HG03442 (cell line): ENCODE measurements around the gene LZTS3.
"Not testable (repeated sequence)": the region's sequence is repeated elsewhere in the genome, so short reads cannot be mapped to it uniquely, and the experiment has no call there.

Source experiments
- ATAC-seq: cut with Tn5 transposase; IDR thresholded peaks from one replicate; pipeline ENCODE4 v1.9.1; 2021; ENCODE audit warnings: mild to moderate bottlenecking, moderate library complexity; ENCODE audit not compliant: unreplicated experiment

The LZTS3 gene

GRCh38 chr20:3192226-3193015 is 19.1 kb upstream of the LZTS3 start:
- ATAC-seq, result no peak

- no peak for ATAC-seq
Observed at GRCh38 chr20:3190681-3191111, 17.3 kb upstream of the LZTS3 start.

DNA sequence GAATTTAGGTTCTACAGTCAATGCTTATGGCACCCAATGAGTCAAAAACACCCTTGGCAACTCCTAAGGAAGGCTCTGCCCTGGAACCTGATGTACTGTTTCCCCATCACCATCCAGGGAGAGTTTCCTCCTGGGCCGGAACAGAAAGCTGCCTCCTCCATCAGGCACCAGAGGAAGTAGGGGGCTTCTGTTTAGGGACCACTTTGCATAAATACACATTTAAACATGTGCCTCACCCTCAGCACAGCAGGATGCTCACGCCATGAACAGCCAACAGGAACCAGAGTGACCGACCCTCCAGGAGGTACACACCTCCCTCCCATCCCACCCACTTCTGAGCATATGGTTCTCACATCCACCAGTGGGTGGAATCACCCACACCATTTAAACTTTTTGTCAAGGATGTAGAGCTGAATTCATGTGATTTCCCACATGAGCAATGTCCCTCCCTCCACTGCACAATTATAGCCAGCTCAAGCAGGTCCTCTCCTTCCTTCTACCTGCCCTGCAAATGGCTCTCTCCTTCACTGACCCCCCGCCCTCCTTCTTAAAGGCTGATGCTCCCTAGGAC is 16.3 kb upstream of the LZTS3 start:
- ATAC-seq, result no peak

- no peak for ATAC-seq
Observed at GRCh38 chr20:3188823-3189413, 15.6 kb upstream of the LZTS3 start.

DNA sequence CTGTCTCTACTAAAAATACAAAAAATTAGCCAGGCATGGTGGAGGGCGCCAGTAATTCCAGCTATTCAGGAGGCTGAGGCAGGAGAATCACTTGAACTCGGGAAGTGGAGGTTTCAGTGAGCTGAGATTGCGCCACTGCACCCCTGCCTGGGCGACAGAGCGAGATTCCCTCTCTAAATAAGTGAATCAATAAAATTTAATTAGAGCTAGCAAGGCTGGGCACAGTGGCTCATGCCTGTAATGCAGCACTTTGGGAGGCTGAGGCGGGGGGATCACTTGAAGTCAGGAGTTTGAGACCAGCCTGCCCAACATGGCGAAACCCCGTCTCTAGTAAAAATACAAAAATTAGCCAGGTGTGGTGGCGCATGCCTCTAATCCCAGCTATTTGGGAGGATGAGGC is 14.5 kb upstream of the LZTS3 start:
- ATAC-seq, result not testable (repeated sequence)

DNA sequence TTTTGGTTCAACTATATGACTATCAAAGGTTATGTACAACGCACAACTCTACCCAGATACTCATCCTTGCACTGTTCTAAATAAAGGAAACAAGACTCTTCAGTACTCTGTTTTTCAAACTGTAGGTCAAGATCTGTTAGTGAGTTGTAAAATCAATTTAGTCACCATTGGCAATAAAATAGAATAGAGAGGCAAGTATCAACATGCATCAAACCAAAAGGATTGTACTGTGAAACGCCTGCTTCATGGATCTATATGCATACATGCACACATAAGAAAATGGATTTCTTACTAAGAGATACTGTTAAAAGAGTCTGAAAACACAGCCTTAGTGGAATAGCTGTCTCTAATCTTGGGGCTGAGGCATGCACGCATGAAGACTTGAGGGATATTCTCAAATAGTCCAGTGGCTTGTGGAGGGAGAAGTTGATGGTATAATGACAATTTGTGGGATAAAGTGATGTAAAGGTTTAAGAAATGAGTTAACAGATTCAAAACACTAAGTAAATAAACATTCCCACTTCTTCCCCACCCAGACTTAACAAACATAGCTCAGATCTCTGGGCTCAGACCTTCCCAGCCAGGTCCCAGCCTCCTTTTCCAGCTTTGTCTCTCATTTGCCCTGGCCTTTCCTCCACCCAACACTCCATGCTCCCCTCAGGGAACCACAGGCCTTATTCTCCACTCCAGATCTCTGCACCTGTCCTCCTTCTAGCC is 10.7 kb upstream of the LZTS3 start:
- ATAC-seq, result no peak

DNA sequence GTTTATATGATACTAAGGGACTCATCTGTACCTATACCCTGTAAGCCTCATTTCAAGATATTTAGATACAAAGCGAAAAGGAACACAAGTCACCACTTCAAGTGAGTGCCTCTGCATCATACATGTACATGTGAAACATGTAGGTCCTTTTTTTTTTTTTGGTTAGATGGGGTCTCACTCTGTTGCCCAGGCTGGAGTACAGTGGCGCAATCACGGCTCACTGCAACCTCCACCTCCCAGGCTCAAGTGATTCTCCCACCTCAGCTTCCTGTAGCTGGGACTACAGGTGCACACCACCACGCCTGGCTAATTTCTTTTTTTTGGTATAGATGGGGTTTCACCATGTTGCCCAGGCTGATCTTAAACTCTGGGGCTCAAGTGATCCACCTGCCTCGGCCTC is 9.1 kb upstream of the LZTS3 start:
- not testable (repeated sequence) for ATAC-seq

DNA sequence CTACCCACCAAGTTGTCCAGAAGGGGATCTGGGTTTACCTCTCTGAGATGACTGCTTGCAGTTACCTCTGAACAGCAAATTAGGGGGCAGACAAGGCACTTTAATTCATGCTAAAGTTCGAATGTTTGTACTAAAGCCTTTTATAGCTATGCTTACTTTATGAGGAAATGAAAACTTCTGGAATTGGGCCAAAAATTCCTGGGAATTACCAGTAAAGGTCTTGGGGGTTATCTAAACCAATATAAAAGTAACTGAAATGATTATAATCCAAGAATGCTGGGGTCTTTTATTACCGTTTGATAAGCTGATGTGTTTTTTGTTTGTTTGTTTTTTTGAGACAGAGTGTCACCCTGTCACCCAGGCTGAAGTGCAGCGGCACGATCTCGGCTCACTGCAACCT is 7.9 kb upstream of the LZTS3 start:
- no peak for ATAC-seq

DNA sequence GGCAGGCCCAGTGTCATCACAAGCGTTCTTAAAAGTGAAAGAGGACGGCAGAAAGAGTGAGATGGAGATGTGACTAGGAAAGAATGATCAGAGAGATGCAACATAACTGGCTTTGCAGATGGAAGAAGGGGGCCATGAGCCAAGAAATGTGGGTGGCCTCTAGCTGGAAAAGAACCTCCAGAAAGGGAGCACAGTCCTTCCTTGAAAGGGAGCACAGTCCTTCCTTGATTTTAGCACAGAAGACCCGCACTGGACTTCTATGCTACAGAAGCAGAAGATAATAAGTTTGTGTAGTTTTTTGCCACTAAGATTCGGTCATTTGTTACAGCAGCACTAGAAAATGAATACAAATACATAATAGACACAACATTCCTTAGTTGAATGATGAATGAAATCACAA is 7.0 kb upstream of the LZTS3 start:
- ATAC-seq, result no peak

DNA sequence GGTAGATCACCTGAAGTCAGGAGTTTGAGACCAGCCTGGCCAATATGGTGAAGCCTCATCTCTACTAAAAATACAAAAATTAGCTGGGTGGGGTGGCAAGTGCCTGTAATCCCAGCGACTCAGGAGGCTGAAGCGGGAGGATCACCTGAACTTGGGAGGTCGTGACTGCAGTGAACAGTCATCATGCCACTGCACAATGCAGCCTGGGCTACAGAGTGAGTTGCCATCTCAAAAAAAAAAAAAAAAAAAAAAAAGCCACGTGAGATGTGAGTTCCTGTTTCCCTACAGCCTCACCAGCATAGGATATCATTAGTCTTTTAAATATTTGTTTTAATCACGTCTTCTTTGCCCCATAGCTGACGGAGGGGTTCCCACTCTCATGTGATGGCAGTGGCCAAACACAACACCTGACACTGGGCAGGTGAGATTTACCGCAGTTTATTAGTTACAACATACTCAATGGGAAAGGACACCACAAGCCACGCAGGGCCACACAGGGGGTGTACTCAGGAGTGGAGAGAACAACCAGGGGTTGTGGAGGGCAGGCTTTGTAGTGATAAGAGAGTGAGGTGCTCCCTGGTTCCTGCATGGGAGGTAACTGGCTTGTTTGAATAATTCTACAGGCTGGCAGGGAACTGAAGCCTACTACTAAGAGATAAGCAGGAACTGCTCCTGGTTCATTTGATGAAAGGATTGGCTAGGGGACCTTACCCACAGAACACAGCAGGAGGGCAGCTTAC is 4.6 kb upstream of the LZTS3 start:
- ATAC-seq, result no peak

DNA sequence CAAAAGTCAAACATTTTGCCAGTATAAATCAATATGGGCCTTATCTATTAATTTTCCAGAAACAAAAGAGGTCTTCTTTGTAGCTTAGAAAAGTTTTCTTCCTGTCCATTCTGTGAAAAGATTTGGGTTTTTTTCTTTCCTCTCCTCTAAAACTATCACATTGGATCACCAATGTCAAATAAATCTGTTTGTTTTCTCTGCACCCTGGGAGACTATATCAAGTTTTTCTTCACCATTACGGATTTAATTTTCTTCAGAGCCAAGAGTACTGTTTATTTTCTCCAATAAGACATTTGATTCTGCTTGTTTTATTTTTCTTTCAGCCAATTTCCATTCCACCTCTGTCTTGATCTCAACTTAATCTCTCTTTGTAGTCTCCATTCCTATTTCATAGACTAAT is 1.9 kb upstream of the LZTS3 start:
- no peak for ATAC-seq

- no peak for ATAC-seq
Observed at GRCh38 chr20:3174442-3175261, 1.3 kb upstream of the LZTS3 start.

DNA sequence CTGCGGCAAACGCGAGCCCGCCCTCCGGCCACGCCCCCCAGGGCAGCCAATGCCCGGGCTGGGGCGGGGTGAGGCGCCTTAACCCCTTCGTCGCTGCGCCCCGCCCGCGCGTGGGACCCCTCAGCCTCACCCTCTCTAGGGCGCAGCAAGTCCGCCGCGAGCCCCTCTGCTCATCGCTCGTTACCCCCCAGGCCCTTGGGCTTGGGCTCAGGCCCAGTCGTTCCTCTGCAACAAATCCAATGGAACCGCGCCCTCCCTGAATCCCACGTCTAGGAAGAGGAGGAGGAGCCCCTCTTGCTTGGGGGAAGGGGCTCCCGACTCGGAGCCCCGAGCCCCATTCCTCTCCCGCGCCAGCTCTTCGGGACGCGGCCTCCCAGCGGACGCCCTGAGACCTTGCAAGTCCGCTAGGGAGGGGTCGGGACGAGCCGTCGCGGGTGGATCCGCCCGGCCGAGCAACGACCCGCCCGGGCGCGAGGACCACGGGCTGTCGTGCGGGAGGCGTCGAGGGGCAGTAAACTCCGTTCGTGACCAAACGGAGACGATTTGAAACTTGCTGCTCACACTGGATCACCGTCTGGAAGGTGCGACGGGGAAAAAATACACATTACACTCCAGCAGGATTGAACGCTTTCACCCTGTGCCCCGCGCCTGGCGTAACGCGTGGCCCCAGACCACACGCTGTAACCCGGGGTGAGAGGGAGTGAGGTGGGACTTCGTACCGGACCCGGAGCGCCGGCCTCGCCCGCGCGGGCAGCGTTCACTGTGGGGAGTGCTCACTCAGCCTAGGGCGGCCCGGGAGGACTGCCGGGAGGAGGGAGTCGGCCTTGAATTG is 477 bp upstream of the LZTS3 start:
- ATAC-seq, result peak; percentile 23

DNA sequence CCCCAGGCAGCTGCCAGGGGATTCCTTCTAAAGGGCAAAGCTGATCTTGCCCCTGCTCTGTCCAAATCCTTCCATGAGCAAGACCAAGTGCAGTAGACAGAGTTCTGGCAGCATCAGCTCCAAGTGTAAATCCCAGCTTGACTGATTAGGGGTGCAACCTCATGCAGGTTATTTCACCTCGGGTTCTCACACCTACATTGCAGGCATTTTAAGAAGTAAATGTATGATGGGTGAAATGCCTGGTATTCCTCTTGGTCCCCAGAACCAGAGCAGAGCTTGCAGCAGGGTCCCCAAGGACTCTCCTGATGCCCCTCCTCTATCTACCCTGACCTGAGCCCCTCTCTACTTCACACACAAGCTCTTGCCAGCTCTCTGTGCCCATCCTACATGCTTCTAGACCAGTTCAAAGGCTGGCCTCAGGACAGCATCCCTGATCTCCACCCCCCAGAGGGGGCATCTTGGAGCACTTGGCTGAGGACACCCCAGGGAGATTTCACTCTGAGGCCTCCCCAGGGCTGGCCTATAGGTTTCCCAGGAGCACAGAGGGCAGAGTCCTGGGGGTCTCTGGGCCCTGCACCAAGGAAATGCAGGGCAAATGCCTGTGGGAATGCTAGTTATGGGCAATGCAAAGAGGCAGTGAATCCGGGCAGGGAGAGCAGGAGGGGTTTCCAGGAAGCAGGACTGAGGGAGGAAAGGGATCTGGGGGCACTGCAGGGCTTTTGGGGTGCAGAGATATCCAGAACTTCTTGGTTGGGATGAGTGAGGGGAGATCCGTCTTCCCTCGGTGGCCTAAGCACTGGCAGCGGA is 1.0 kb downstream of the LZTS3 start:
- no peak for ATAC-seq

DNA sequence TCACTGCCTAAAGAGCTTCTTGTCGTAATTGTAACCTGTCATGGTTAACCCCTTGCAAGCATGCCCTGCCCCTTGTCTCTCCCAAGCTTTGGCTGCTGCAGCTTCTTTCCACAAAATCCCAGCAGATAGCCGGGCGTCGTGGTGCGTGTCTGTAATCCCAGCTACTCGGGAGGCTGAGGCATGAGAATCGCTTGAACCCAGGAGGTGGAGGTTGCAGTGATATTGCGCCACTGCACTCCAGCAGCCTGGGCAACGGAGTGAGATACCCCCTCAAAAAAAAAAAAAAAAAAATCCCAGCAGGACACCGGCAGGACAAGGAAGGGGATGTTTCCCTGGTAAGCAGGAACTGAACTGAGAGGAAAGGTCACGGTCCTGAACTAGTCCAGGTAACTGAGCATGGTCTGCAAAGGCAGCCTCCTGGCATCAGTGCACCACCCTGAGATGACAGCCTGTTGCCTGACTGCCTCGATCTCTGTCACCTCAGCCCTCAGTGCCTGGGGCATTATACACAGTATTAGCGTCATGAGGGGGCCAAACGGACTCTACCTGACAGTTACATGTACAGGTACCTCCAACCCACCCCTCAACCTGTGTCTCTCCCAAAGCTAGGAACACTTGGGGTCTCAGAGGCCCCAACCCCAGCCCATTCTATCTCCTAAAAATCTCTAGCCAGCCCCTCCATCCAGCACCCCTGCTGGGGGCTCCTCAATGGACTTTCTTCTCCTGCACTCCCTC is 1.8 kb downstream of the LZTS3 start:
- ATAC-seq, result no peak

DNA sequence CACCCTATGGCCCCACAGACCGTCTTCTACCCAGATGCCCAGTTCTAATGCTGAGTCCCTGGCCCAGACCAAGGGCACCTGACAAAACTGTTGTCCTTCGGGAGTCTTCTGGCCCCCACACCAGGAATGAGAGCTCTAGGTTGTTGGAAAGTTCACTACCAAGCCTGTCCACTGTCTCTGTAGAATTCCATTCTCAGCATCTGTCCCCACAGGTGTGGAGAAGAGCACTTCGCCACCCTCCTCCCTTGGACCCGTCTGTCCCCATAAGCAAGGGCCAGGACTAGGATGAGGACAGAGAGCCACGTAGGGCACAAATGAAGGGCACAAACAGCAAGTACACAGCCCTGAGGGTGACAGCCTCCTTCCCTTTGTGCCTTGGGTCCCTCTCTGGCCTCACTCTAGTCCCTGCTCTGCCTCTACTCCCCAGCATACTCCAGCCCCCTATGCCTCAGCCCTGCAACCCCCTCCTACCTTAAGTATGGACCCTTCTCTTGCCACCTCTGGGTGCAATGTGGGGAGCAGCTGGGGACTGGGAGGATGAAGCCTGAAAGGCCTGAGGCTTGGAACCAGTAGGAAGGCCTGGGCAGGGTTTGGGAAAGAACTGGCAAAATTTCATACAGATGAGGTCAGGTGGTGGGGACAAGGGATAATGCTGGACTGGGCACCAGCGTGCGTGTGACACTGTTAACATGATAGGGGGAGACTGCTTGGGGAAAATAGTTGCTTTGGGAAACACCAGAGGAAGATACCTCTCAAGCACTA is 4.3 kb downstream of the LZTS3 start:
- no peak for ATAC-seq
